Measurements from ENCODE around the gene METTL5. TPM values are rescaled to one million over a fixed set of nuclear protein-coding genes. Genes with fewer than 3 reads are reported as not detected.

The METTL5 gene
- total RNA-seq, 1 experiment from 2014 or later, result 103 TPM

Other genes starting within 250 kb of the METTL5 start
- gene PPIG, start 240.6 kb downstream of the METTL5 start, total RNA-seq (2021; ENCODE audit: unreplicated experiment), result 55.3 TPM
- not detected for gene CFAP210, start 130.5 kb downstream of the METTL5 start, total RNA-seq (2021; ENCODE audit: unreplicated experiment)
- gene PHOSPHO2, start 130.4 kb downstream of the METTL5 start, total RNA-seq (2021; ENCODE audit: unreplicated experiment), result 2.8 TPM
- gene KLHL23, start 91.1 kb downstream of the METTL5 start, total RNA-seq (2021; ENCODE audit: unreplicated experiment), result 27.8 TPM
- 117 TPM for gene SSB, start 26.0 kb downstream of the METTL5 start, total RNA-seq (2021; ENCODE audit: unreplicated experiment)
- gene UBR3, start 2.5 kb upstream of the METTL5 start, total RNA-seq (2021; ENCODE audit: unreplicated experiment), result 29.5 TPM